ENCODE data around the gene ZNF423. TPM values are rescaled to one million over a fixed set of nuclear protein-coding genes. Genes with fewer than 3 reads are reported as not detected.

Gene ZNF423
- total and polyA plus RNA-seq, 2 experiments from 2014 or later, result 14.9 to 41.8 TPM

GRCh38 chr16:49533422-49533821, 322.5 kb downstream of the ZNF423 start:
- Histone ChIP-seq H3K79me2 (replicated peaks; ENCODE audit: insufficient read depth) (no peaks in the 10 kb centered on the region), H3K27ac (ENCODE audit: low read depth) (no peak overlapping the region), H2AFZ (no peak overlapping the region), H4K20me1 (replicated peaks; ENCODE audit: insufficient read depth) (no peaks in the 10 kb centered on the region), H3K36me3 (ENCODE audit: insufficient read depth) (no peaks in the 10 kb centered on the region), H3F3A (replicated peaks; ENCODE audit: low read depth) (no peaks in the 10 kb centered on the region), H3K9me2 (ENCODE audit: insufficient read depth) (no peaks in the 10 kb centered on the region), H3K4me2 (no peak overlapping the region), H3K4me1 (ENCODE audit: insufficient read depth) (peaks cover 6% of the 10 kb centered on the region), H3K27me3 (ENCODE audit: insufficient read depth) (no peaks in the 10 kb centered on the region), H3K4me3 (no peak overlapping the region)
- no peak for DNase-seq (ENCODE audit: low spot score)
- Mint-ChIP-seq H3K27me3 (ENCODE audit: insufficient read depth, low read depth, poor library complexity) (peaks cover 8% of the 10 kb centered on the region), H3K4me1 (peaks cover 54% of the 10 kb centered on the region), H3K36me3 (ENCODE audit: low read depth) (no peaks in the 10 kb centered on the region), H3K4me3 (no peak overlapping the region), H3K9me3 (no peaks in the 10 kb centered on the region), H3K27ac (no peak overlapping the region)
- ATAC-seq, result no peak
- no peak for TF ChIP-seq JUNB (IDR thresholded peaks at IDR 0.05; ENCODE audit: unreplicated experiment)
- no peak for TF ChIP-seq NANOG (IDR thresholded peaks at IDR 0.05; ENCODE audit: borderline replicate concordance)
- TF ChIP-seq STAT1 (IDR thresholded peaks at IDR 0.05; ENCODE audit: unreplicated experiment), result no peak
- TF ChIP-seq CREB1 (CRISPR knock-in tag; IDR thresholded peaks at IDR 0.05; ENCODE audit: low read depth), result no peak
- TF ChIP-seq ZNF114 (CRISPR knock-in tag; IDR thresholded peaks at IDR 0.05), result no peak
- no peak for TF ChIP-seq ZNF331 (CRISPR knock-in tag; IDR thresholded peaks at IDR 0.05; ENCODE audit: low read depth)
- TF ChIP-seq, protein P1, sequence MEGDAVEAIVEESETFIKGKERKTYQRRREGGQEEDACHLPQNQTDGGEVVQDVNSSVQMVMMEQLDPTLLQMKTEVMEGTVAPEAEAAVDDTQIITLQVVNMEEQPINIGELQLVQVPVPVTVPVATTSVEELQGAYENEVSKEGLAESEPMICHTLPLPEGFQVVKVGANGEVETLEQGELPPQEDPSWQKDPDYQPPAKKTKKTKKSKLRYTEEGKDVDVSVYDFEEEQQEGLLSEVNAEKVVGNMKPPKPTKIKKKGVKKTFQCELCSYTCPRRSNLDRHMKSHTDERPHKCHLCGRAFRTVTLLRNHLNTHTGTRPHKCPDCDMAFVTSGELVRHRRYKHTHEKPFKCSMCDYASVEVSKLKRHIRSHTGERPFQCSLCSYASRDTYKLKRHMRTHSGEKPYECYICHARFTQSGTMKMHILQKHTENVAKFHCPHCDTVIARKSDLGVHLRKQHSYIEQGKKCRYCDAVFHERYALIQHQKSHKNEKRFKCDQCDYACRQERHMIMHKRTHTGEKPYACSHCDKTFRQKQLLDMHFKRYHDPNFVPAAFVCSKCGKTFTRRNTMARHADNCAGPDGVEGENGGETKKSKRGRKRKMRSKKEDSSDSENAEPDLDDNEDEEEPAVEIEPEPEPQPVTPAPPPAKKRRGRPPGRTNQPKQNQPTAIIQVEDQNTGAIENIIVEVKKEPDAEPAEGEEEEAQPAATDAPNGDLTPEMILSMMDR (conservative IDR thresholded peaks at IDR 0.05; ENCODE audit: low read depth in 2 of 2), result no peak
- TF ChIP-seq EZH2phosphoT487 (IDR thresholded peaks at IDR 0.05; ENCODE audit: unreplicated experiment), result no peak

- Histone ChIP-seq H3K9me2 (ENCODE audit: insufficient read depth) (no peaks in the 10 kb centered on the region), H3K4me3 (no peak overlapping the region), H3K27me3 (ENCODE audit: insufficient read depth) (no peaks in the 10 kb centered on the region), H3K4me1 (ENCODE audit: insufficient read depth) (peaks cover 10% of the 10 kb centered on the region), H3K4me2 (no peak overlapping the region), H3K79me2 (replicated peaks; ENCODE audit: insufficient read depth) (no peaks in the 10 kb centered on the region), H3K27ac (ENCODE audit: low read depth) (no peak overlapping the region), H4K20me1 (replicated peaks; ENCODE audit: insufficient read depth) (no peaks in the 10 kb centered on the region), H3K36me3 (ENCODE audit: insufficient read depth) (no peaks in the 10 kb centered on the region), H2AFZ (no peak overlapping the region), H3F3A (replicated peaks; ENCODE audit: low read depth) (no peaks in the 10 kb centered on the region)
- no peak for DNase-seq (ENCODE audit: low spot score)
- H3K27ac Mint-ChIP-seq, result no peak overlapping the region
- no peaks in the 10 kb centered on the region for H3K9me3 Mint-ChIP-seq
- H3K4me1 Mint-ChIP-seq, result peaks cover 55% of the 10 kb centered on the region
- H3K27me3 Mint-ChIP-seq (ENCODE audit: insufficient read depth, low read depth, poor library complexity), result peaks cover 8% of the 10 kb centered on the region
- no peak for ATAC-seq
- no peak overlapping the region for H3K4me3 Mint-ChIP-seq
- no peaks in the 10 kb centered on the region for H3K36me3 Mint-ChIP-seq (ENCODE audit: low read depth)
- TF ChIP-seq CREB1 (CRISPR knock-in tag; IDR thresholded peaks at IDR 0.05; ENCODE audit: low read depth) (no peak), JUNB (IDR thresholded peaks at IDR 0.05; ENCODE audit: unreplicated experiment) (no peak), NANOG (IDR thresholded peaks at IDR 0.05; ENCODE audit: borderline replicate concordance) (no peak), EZH2 (IDR thresholded peaks at IDR 0.05; ENCODE audit: low read depth, unreplicated experiment) (no peak), ZNF462 (CRISPR knock-in tag; IDR thresholded peaks at IDR 0.05) (no peak)
- TF ChIP-seq, protein P2, sequence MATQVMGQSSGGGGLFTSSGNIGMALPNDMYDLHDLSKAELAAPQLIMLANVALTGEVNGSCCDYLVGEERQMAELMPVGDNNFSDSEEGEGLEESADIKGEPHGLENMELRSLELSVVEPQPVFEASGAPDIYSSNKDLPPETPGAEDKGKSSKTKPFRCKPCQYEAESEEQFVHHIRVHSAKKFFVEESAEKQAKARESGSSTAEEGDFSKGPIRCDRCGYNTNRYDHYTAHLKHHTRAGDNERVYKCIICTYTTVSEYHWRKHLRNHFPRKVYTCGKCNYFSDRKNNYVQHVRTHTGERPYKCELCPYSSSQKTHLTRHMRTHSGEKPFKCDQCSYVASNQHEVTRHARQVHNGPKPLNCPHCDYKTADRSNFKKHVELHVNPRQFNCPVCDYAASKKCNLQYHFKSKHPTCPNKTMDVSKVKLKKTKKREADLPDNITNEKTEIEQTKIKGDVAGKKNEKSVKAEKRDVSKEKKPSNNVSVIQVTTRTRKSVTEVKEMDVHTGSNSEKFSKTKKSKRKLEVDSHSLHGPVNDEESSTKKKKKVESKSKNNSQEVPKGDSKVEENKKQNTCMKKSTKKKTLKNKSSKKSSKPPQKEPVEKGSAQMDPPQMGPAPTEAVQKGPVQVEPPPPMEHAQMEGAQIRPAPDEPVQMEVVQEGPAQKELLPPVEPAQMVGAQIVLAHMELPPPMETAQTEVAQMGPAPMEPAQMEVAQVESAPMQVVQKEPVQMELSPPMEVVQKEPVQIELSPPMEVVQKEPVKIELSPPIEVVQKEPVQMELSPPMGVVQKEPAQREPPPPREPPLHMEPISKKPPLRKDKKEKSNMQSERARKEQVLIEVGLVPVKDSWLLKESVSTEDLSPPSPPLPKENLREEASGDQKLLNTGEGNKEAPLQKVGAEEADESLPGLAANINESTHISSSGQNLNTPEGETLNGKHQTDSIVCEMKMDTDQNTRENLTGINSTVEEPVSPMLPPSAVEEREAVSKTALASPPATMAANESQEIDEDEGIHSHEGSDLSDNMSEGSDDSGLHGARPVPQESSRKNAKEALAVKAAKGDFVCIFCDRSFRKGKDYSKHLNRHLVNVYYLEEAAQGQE (IDR thresholded peaks at IDR 0.05; ENCODE audit: unreplicated experiment), result no peak
Observed at GRCh38 chr16:49532873-49533272, 323.0 kb downstream of the ZNF423 start.
